ENCODE measurements around the gene ASIC2.

ASIC2 gene

DNA sequence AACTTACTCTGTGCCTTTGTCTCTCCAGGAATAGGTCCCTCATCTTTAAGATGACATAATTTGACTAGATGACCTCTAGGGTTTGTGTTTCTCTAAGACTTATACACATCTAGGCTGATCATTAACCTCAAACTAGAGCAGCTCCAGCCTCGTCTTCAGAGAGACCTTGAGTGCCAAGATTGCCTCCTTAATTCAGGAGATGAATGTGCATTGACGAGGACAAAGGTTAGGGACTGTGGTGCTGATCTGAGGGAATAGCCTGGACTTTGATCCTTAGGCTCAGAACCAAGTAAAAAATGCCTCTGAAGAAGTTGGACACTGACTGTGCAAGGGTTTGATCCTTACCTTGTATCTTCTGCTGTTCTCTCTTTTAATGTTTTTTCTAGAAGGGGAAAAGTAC lies 17.2 kb upstream of the ASIC2 start:
- H3K4me1 ChIP-seq (ENCODE audit: control insufficient read depth, insufficient read depth, low read length): no peaks in the 10 kb centered on the region
- no peaks in the 10 kb centered on the region for H3K9me3 ChIP-seq (ENCODE audit: control insufficient read depth, insufficient read depth, low read depth, low read length)
- no peak overlapping the region for H3K9ac ChIP-seq (ENCODE audit: low read length)
- H3K4me3 ChIP-seq (ENCODE audit: low read depth, low read length): no peak overlapping the region
- peaks cover 35% of the 10 kb centered on the region for H3K27me3 ChIP-seq (ENCODE audit: control insufficient read depth, insufficient read depth, low read length)
- H3K36me3 ChIP-seq (ENCODE audit: control insufficient read depth, insufficient read depth, low read length): no peaks in the 10 kb centered on the region
- H3K27ac ChIP-seq (ENCODE audit: low read depth, low read length): no peak overlapping the region

DNA sequence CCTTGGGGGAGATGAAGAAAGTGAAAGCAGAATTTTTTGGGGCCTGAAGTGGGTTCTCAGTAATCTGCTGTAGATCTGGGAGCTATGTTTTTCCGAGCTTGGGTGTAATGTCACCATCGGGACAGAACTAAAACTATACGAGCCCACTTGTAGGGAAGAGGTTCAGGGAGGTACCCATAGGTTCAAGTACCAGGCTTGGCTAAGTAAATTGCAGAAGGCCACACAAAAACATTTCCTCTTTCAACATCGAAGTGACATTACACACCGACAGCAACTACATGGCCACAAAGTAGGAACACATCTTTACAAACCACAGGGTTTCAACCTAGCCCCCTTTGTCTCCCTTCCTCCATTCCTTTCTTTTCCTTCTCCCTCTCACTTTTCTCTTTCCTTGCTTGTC lies 10.2 kb upstream of the ASIC2 start:
- Histone ChIP-seq H3K36me3 (ENCODE audit: control insufficient read depth, insufficient read depth, low read length) (no peaks in the 10 kb centered on the region), H3K9ac (ENCODE audit: low read length) (no peak overlapping the region), H3K27me3 (ENCODE audit: control insufficient read depth, insufficient read depth, low read length) (peaks cover 5% of the 10 kb centered on the region; the same call in 1 of the 2 replicates), H3K9me3 (ENCODE audit: control insufficient read depth, insufficient read depth, low read depth, low read length) (peaks cover 6% of the 10 kb centered on the region; the same call in 1 of the 2 replicates), H3K4me3 (ENCODE audit: low read depth, low read length) (no peak overlapping the region), H3K27ac (ENCODE audit: low read depth, low read length) (no peak overlapping the region), H3K4me1 (ENCODE audit: control insufficient read depth, insufficient read depth, low read length) (no peaks in the 10 kb centered on the region)

DNA sequence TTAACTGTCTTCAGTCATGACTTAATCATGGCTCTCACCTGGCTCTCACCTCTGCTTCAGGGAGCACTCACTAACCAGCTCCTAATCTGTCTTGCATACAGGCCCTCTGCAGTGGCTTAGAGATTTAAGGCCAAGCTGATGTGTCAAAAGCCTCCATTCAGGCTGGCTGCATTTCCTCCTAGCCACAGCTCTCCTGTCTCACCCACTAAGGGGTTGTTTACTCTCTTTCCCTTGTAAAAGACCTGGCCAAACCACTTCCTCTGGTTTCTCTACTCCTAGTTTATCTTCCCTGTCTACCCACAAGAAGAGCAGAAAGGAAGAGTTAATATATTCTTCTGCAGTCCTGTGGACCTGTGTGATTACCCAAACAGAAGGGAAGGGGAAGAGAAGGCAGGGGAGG lies 9.3 kb upstream of the ASIC2 start:
- Histone ChIP-seq H3K9ac (ENCODE audit: low read length) (no peak overlapping the region), H3K4me1 (ENCODE audit: control insufficient read depth, insufficient read depth, low read length) (no peaks in the 10 kb centered on the region), H3K27me3 (ENCODE audit: control insufficient read depth, insufficient read depth, low read length) (peaks cover 8% of the 10 kb centered on the region; the same call in 1 of the 2 replicates), H3K9me3 (ENCODE audit: control insufficient read depth, insufficient read depth, low read depth, low read length) (peaks cover 6% of the 10 kb centered on the region; the same call in 1 of the 2 replicates), H3K4me3 (ENCODE audit: low read depth, low read length) (no peak overlapping the region), H3K27ac (ENCODE audit: low read depth, low read length) (no peak overlapping the region), H3K36me3 (ENCODE audit: control insufficient read depth, insufficient read depth, low read length) (no peaks in the 10 kb centered on the region)

DNA sequence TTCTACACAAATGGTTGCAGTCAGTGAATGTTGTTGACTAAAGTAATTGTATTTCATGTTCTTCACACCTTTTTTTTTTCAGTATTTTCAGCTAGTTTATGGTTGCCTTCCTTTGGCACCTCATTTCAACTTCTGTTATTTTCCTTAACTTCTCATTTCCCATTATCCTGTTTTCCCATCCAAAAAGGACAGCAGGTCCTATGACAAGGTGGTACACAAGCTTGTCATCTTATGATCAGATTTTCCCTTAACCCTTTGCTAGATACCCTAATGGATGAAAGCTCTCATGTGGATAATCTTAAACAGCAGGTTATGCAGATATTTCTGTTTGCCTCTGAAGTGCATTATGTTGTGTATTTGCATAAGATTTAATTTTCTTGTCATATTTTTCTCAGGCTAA lies 7.1 kb upstream of the ASIC2 start:
- no peaks in the 10 kb centered on the region for H3K4me1 ChIP-seq (ENCODE audit: control insufficient read depth, insufficient read depth, low read length)
- H3K9ac ChIP-seq (ENCODE audit: low read length): no peak overlapping the region
- H3K4me3 ChIP-seq (ENCODE audit: low read depth, low read length): no peak overlapping the region
- peaks cover 29% of the 10 kb centered on the region for H3K27me3 ChIP-seq (ENCODE audit: control insufficient read depth, insufficient read depth, low read length)
- H3K27ac ChIP-seq (ENCODE audit: low read depth, low read length): no peak overlapping the region
- peaks cover 6% of the 10 kb centered on the region; the same call in 1 of the 2 replicates for H3K9me3 ChIP-seq (ENCODE audit: control insufficient read depth, insufficient read depth, low read depth, low read length)
- no peaks in the 10 kb centered on the region for H3K36me3 ChIP-seq (ENCODE audit: control insufficient read depth, insufficient read depth, low read length)

DNA sequence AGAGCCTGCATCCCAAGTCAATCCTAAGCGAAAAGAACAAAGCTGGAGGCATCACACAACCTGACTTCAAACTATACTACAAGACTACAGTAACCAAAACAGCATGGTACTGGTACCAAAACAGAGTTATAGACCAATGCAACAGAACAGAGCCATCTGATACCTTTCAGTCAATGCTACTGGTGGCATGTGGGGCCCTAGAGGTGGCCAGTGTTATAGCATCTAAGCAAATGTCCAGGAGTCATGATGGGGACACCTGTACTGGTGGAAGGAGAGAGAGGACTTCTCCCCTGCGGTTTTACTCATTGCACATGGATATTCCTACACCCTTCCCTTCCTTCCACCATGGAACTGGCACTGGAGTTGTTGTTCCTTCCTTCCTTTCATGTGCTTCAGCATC lies 6.0 kb upstream of the ASIC2 start:
- Histone ChIP-seq H3K9me3 (ENCODE audit: control insufficient read depth, insufficient read depth, low read depth, low read length) (peaks cover 6% of the 10 kb centered on the region; the same call in 1 of the 2 replicates), H3K27me3 (ENCODE audit: control insufficient read depth, insufficient read depth, low read length) (peaks cover 40% of the 10 kb centered on the region), H3K4me1 (ENCODE audit: control insufficient read depth, insufficient read depth, low read length) (no peaks in the 10 kb centered on the region), H3K27ac (ENCODE audit: low read depth, low read length) (no peak overlapping the region), H3K36me3 (ENCODE audit: control insufficient read depth, insufficient read depth, low read length) (no peaks in the 10 kb centered on the region), H3K9ac (ENCODE audit: low read length) (no peak overlapping the region), H3K4me3 (ENCODE audit: low read depth, low read length) (no peak overlapping the region)

DNA sequence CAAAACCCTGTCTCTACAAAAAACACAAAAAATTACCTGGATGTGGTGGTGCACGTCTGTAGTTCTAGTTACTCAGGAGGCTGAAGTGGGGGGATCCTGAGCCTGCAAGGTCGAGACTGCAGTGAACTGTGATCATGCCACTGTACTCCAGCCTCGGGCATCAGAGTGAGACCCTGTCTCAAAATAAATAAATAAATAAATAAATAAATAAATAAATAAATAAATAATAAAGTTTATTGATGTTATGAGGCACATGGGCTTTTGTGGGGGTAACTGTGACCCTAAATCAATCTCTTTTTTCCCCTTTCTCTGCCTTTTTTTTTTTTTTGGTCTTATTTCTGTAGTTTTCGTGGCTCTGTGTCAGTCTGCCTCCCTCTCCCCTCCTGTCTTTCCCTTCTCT lies 4.5 kb upstream of the ASIC2 start:
- Histone ChIP-seq H3K9me3 (ENCODE audit: control insufficient read depth, insufficient read depth, low read depth, low read length) (peaks cover 6% of the 10 kb centered on the region; the same call in 1 of the 2 replicates), H3K9ac (ENCODE audit: low read length) (no peak overlapping the region), H3K36me3 (ENCODE audit: control insufficient read depth, insufficient read depth, low read length) (no peaks in the 10 kb centered on the region), H3K4me3 (ENCODE audit: low read depth, low read length) (no peak overlapping the region), H3K27me3 (ENCODE audit: control insufficient read depth, insufficient read depth, low read length) (peaks cover 50% of the 10 kb centered on the region), H3K27ac (ENCODE audit: low read depth, low read length) (no peak overlapping the region), H3K4me1 (ENCODE audit: control insufficient read depth, insufficient read depth, low read length) (no peaks in the 10 kb centered on the region)

DNA sequence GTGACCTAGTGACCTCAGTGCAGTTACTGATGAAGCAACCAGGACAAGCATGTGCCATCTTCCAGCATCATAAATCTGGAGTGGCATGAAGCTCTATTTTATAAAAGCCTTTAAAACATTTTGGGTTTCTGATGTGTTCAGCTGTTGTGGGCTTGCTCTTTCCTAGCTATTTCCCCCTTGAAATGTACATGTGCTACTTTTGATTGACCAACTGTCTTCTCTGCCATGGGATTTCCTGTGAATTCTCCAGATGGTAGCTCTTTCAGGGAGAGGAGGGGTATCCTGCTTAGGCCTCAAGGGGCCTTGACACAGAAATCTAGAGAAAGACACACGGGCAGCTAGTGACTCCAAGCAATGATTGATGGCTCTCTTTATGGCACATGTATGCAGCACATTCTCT lies 1.9 kb upstream of the ASIC2 start:
- Histone ChIP-seq H3K4me3 (ENCODE audit: low read depth, low read length) (no peak overlapping the region), H3K9ac (ENCODE audit: low read length) (no peak overlapping the region), H3K27me3 (ENCODE audit: control insufficient read depth, insufficient read depth, low read length) (peaks cover 76% of the 10 kb centered on the region), H3K36me3 (ENCODE audit: control insufficient read depth, insufficient read depth, low read length) (no peaks in the 10 kb centered on the region), H3K27ac (ENCODE audit: low read depth, low read length) (no peak overlapping the region), H3K9me3 (ENCODE audit: control insufficient read depth, insufficient read depth, low read depth, low read length) (peaks cover 6% of the 10 kb centered on the region; the same call in 1 of the 2 replicates), H3K4me1 (ENCODE audit: control insufficient read depth, insufficient read depth, low read length) (peaks cover 4% of the 10 kb centered on the region; the same call in 1 of the 2 replicates)

DNA sequence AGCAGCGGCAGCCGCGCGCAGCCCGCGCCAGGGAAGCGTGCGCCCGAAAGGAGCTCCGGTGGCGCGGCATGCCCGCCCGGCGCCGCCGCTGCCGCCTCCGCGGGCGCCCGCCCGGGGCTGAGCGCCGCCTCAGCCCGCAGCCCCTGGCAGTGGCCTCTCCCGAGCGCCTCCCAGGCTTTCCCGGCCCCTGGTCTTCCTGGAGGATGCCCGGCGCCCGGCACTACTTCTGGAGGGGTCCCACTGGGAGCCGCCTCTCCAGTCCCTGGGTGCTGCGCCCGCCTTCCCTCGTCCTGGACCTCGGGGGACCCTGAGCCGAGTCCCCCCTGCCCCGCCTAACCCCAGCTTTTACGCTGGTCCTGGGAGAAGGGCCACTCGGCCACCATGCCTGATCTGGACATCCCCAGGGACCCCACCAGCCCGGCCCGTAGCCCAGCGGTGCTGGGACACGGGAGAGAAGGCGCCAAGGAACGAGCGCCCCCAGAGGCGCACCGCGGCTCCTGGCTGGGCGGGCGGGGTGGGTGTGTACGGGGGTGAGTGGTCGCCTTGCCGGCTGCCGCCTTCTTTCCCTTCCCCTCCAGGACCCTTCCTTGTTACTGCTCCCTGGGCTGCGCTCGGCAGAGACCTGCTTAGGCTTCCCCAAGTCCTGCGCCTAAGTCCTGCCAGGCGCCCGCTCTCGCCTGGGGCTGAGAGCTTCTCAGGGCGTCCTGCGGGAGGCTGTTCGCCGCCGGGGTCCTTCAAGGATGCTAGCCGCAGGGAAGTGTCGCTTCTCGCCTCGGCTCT lies 704 bp downstream of the ASIC2 start:
- Histone ChIP-seq H3K27me3 (ENCODE audit: control insufficient read depth, insufficient read depth, low read length) (peaks cover 95% of the 10 kb centered on the region), H3K4me3 (ENCODE audit: low read depth, low read length) (peak overlapping the region; percentile 69), H3K4me1 (ENCODE audit: control insufficient read depth, insufficient read depth, low read length) (peaks cover 4% of the 10 kb centered on the region; the same call in 1 of the 2 replicates), H3K36me3 (ENCODE audit: control insufficient read depth, insufficient read depth, low read length) (no peaks in the 10 kb centered on the region), H3K9ac (ENCODE audit: low read length) (peak overlapping the region; percentile 34), H3K9me3 (ENCODE audit: control insufficient read depth, insufficient read depth, low read depth, low read length) (no peaks in the 10 kb centered on the region), H3K27ac (ENCODE audit: low read depth, low read length) (no peak overlapping the region)

DNA sequence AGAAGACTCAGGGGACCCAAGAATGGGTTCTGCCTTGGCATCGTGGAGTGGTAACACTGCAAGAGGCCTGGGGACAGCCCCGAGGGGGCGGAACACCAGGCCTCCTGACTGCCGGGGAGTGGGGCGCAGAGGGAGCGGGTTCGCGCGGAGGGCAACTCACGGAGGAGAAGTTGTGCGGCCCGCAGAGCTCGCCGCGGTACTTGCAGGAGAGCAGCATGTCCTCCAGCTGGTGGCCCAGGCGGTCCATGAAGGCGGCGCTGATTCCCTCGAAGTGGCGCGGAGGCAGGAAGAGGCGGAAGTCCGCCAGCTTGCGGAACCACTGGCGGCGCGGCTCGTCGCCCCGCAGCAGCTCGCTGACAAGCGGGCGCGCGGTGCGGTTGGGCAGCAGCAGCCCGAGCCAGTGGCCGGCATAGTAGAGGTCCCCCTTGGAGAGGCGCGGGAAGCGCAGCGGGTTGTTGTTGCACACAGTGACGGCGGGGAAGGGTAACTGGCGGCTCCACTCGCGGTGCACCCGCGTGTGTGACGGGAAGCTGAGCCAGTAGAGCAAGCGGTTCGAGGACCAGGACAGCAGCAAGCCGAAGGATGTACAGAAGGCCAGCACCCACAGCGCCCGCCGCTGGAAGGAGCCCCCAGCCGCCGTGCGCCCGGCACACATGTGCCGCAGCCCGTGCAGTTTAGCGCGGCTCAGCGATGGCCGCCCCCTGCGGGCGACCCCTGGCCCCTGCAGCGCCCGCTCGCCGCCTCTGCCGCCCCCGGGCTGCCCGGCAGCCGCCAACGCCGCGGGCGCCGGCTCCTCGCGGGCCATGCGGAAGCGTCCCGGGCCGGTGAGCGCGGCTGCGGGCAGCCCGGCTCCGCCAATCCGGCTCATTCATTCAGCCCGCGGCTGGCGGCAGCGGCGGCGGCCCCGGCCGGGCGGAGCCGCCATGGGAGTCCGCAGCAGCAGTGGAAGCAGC lies 1.6 kb downstream of the ASIC2 start:
- Histone ChIP-seq H3K4me1 (ENCODE audit: control insufficient read depth, insufficient read depth, low read length) (peaks cover 4% of the 10 kb centered on the region; the same call in 1 of the 2 replicates), H3K27me3 (ENCODE audit: control insufficient read depth, insufficient read depth, low read length) (peaks cover 92% of the 10 kb centered on the region), H3K9me3 (ENCODE audit: control insufficient read depth, insufficient read depth, low read depth, low read length) (no peaks in the 10 kb centered on the region), H3K27ac (ENCODE audit: low read depth, low read length) (no peak overlapping the region), H3K36me3 (ENCODE audit: control insufficient read depth, insufficient read depth, low read length) (no peaks in the 10 kb centered on the region), H3K4me3 (ENCODE audit: low read depth, low read length) (peak overlapping the region; percentile 69), H3K9ac (ENCODE audit: low read length) (peak overlapping the region; percentile 36)

DNA sequence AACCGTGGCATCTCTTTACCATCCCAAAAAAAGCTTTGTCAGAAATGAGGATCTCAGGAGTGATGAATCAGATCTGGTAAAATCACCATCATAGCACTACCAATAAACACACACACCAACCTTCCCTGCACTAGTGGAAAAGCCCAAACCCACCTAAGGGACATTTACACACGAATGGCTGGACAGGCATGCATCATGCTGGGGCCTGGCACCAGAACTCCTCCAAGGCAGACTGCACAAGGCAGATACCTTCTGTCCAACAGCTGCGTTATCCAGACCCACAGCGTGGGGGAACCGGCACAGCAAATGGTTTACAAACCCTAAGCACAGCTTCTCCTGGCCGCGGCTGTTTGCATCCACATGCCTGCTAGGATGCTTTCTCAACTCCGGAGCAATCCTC lies 2.8 kb downstream of the ASIC2 start:
- no peaks in the 10 kb centered on the region for H3K9me3 ChIP-seq (ENCODE audit: control insufficient read depth, insufficient read depth, low read depth, low read length)
- no peak overlapping the region for H3K27ac ChIP-seq (ENCODE audit: low read depth, low read length)
- peaks cover 83% of the 10 kb centered on the region for H3K27me3 ChIP-seq (ENCODE audit: control insufficient read depth, insufficient read depth, low read length)
- H3K9ac ChIP-seq (ENCODE audit: low read length): no peak overlapping the region
- no peaks in the 10 kb centered on the region for H3K36me3 ChIP-seq (ENCODE audit: control insufficient read depth, insufficient read depth, low read length)
- H3K4me1 ChIP-seq (ENCODE audit: control insufficient read depth, insufficient read depth, low read length): peaks cover 4% of the 10 kb centered on the region; the same call in 1 of the 2 replicates
- H3K4me3 ChIP-seq (ENCODE audit: low read depth, low read length): no peak overlapping the region

DNA sequence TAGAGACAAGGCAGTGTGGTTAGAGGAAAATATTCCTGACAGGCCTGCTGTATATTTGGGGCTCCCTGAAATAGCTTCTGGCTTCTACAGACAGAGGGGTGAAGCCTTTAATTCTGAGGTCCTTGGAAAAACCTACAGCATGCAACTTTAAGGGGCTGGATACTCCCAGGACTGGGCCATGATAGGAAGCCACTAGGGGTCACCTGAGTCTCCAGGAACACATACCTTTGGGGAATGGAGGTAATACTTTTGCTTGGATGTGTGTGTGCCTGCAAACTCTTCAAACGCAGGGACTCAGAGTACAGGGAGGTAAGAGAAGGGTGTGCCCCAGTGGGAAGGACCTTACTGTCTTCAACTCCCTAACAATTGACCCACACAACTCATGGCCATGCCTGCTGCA lies 4.1 kb downstream of the ASIC2 start:
- H3K4me1 ChIP-seq (ENCODE audit: control insufficient read depth, insufficient read depth, low read length): peaks cover 4% of the 10 kb centered on the region; the same call in 1 of the 2 replicates

More for the DNA sequence above, 4.1 kb downstream of the ASIC2 start:
- Histone ChIP-seq H3K9me3 (ENCODE audit: control insufficient read depth, insufficient read depth, low read depth, low read length) (no peaks in the 10 kb centered on the region), H3K9ac (ENCODE audit: low read length) (no peak overlapping the region), H3K4me3 (ENCODE audit: low read depth, low read length) (no peak overlapping the region), H3K27ac (ENCODE audit: low read depth, low read length) (no peak overlapping the region), H3K36me3 (ENCODE audit: control insufficient read depth, insufficient read depth, low read length) (no peaks in the 10 kb centered on the region), H3K27me3 (ENCODE audit: control insufficient read depth, insufficient read depth, low read length) (peaks cover 70% of the 10 kb centered on the region)
